NCI-H1092 (cell line): Measurements from ENCODE around the gene RIMS1.
"Not testable (repeated sequence)": the region's sequence is repeated elsewhere in the genome, so short reads cannot be mapped to it uniquely, and the experiment has no call there.

ENCODE experiments used
- DNase-seq: peaks from one replicate; lab custom pipeline; 2025; lab: John Stamatoyannopoulos, UW

RIMS1 gene

DNA sequence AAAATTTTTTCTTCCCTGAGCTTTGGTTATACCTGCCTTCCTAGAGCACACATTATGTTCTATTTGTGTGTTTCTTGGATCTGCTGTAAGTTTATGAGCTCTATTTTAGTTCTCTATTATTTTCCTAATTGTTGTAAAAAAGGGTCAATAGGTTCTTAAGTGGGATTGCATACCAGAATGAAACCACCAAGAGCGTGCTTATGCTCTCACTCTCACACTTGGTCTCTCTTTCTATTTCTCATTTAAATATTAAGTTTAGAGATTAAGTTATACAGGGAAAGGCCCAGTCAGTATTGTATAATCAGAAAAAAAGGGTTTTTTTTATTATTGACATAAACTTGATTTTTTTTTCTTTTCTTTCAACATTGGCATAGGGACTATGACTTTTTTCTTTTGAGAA lies 96.8 kb downstream of the RIMS1 start:
- DNase-seq = no peak

DNA sequence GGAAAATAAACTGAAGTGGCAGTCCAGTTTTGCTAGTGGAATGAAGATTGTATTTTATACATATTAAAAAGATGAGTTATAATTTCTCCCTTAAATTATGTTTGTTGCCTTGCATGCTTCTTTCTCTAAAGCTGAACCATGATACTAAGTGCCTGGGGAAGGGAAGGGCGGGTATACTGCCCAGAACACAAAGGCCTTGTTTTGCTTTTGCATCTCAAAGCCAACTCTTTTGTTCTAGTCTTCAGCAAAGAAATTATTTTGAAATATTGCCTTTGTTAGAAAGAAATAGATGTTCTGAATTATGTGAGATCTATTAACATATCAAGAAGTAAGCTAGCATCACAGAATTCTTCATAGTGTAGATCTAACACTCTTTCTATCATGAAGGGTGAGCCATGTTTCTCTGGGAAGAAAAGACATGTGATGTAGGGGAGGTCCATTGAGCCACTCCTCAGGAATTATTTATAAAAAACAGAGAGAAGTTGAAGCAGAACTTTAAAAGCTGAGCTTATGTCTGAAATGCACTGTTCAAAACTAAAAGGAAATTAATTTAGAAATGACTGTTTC lies 108.4 kb downstream of the RIMS1 start:
- DNase-seq = no peak

DNA sequence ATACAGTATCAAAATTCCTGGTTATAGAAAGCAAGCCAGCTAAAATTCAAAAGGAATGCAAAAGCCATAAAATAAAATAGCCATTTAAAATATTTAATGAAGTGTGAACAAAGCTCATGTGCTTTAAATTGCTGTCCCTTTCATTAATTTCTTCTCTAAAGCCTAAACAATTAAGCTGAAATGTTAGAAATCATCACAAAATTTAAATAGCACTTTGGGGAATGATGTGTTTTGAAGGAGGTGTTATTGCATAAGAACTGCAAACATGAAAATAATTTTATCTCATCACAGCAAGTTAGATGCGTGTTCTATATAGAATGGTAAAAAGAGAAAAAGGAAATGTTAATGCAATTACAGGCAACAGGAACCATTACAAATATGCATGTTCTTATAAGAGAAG lies 111.0 kb downstream of the RIMS1 start:
- no peak for DNase-seq

DNA sequence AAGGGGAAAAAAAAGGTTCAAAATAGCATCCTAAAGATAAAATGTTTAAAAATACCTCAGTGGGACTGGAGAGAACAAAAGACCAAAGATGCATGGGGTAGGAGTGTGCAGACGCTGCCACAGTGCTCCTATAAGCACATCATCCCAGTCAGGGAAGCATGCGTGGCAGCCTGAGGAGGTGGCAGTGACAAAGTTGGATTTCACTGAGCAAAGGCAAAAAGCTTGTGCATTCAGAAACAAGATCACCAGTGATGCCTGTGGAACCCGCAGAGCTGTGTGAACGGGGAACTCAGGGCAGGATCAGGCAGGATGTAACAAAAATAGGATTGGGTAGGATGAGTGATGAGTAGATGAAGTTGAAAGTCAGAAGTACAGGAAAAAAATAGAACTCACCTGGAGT lies 116.1 kb downstream of the RIMS1 start:
- no peak for DNase-seq

DNA sequence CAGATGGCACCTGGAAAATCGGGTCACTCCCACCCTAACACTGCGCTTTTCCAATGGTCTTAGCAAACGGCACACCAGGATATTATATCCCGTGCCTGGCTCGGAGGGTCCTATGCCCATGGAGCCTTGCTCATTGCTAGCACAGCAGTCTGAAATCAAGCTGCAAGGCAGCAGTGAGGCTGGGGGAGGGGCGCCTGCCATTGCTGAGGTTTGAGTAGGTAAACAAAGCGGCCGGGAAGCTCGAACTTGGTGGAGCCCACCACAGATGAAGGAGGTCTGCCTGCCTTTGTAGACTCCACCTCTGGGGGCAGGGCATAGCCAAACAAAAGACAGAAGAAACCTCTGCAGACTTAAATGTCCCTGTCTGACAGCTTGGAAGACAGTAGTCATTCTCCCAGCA lies 120.2 kb downstream of the RIMS1 start:
- DNase-seq = not testable (repeated sequence)

DNA sequence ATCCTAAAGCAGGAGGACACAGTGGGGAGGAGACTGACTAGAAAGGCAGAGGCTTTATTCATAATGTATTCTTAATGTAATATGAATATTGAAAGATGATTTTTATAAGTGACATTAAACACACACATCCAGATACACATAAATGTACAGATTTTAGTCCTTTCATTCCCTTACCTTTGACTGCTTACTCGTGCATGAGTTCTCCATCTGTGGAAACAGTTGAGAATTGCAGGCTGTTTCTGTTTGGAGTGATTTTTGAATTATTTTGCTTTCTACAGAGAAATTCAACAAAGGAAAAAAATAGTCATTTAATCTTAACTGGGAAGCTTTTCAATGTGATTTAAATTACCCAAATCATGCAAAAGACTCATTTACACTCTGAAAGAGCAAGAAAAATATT lies 136.5 kb downstream of the RIMS1 start:
- DNase-seq = no peak

DNA sequence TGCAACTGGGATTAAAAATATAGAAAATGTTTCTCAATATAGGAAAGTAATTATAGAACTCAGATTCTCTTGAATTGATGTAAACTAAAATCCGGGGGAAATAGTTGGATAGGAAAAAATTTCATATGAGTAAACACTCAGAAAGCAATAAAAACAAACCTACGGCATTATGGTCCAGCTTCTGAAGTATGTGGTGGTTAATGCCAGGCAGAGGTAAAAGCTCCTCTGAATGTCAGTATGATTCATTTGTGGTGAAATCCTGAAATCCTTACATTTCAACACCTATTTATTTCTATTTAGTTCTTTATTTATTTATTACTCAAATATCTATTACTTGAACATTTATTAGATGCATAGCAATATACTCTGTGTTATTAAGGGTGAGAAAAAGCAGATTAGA lies 145.1 kb downstream of the RIMS1 start:
- no peak for DNase-seq

DNA sequence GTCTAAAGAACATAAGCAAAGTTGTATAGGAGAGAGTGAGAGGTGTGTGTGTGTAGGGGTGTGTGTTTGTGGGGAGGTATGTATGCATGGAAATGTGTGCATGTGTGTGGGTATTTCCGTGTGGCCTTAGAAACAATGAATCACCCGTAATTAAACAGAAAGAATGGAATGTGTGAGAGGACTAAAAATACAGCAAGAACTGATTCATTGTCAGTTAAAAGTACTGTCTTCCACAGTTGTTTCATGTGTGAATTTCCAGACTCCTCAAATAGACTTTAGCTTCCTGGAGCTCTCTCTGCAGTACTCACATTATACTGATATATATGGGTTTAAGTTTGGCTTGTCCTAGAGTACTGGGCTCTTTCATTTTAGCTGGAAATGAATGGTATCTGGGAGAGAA lies 145.7 kb downstream of the RIMS1 start:
- DNase-seq = no peak

DNA sequence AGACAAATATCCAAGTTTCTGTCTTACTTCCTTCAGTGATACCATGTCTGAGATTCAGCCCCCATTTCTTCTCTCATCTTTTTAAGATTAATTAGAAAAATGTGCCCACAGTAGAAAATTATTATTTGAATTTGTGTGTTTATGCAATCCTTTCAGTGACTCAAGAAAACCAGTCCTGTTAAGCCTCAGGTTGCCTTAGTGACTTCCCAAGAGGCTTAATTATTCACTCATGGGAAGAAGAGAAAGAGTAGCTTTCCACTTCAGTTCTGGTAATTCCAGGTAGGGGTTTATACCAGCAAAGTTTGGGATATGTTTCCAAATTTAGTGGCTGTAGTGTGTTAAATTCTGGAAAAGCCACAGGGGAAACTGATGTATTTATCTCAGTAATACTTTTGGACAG lies 149.1 kb downstream of the RIMS1 start:
- no peak for DNase-seq

DNA sequence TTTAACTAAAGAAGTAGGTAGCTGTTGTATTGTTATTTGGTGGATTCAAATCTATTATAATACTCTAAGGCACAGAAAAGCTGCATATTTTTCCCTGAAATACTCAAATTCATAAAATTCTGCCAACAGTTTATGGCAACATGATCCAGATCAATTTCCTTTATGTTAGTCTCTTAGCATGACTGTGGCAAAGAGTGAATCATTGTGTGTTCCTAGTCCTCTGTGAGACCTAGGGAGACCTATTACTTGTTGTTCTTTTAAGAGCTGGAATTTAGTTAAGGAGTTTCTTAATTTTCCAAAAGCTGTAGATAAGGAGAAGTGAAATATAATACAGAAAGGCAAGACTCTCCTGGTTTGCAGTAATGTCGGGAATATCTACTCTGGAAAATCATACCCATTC lies 149.6 kb downstream of the RIMS1 start:
- DNase-seq = no peak

DNA sequence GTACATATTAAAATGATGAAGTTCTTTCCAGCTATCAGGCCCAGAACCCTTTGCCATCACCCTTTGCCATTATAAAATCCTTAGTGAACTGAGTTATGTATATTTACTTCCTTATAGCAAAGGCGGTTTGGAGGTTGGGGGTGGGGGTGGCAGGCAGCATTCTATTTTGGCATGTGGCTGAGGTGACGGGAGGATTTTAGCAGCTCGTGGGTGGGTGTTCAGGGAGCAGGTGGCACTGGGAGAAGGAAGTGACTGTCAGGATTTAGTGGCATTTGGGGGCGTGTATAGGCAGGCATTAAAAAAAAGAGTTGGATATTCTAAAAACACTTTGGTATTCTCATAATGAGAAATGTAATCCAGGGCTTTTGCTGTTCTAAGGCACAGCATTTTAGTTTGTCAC lies 150.7 kb downstream of the RIMS1 start:
- no peak for DNase-seq

DNA sequence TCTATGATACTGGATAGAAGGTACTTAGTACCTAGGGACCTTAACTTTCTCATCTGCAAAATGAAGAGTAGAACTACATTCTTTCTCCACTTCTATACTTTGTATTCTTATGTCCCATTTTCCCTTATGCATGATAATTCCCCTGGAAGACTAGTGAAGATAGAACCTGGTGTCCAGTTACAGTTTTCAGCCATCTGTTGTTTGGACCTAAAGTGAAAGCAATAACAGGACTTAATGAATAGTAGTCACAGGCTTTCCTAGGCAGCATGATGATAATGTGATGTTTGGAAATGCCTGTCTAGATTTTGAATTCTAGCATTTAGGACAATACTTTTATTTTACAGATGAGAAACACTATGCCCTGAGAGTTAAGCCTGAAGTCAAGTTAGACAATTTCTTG lies 153.8 kb downstream of the RIMS1 start:
- DNase-seq = no peak

DNA sequence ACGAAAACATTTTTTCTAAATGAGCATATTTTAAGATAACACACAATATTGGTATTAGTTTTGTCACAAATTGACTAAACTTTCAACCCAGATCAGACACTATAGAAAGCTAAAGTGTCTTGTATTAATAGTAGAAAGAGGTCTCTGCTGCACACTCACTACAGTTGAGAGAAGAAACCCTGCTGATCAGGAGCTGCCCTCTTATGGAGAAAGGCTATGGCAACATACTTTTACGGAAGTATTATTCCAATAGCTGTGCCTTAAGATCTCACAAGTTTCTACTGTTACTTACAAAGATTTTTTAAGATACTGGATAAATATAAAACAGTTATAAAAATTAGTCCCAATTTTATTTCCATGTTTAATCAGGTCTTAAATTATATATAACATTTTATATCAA lies 155.7 kb downstream of the RIMS1 start:
- no peak for DNase-seq

DNA sequence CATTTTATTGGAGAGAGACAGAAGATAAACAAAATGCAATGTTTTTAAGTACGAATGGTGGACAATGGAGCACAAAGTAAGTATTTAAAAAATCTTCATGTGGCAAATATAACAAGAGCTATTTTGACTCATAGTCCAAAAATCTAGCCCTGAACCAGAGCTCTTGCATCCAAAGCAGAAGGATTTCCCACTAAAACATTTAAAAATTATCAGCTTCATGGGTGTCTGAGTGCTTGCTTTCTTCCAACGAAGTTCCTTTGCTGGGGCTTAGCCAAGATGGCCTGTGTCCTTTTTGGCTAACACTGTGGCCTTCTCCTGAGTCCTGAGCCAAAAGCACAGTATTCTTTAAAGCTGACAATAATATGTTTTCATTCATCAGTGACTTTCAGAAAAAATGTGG lies 161.7 kb downstream of the RIMS1 start:
- DNase-seq = no peak

DNA sequence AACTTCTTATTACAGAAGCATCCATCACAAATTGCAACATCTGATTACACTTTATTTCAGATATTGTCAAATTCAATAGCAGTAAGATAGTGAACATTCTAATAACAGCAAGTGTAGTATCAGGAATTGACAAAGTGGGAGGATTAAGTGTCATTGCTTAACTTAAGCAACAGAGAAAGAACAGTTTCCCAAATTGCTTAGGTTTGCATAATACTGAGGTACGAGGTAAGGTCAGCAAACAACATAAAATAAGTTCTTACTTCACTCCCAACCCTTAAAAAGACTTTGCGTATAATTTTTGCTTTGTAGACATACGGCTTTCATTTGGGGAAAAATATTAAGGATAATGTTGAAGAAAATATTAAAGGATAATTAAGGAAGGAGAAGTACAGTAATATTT lies 163.0 kb downstream of the RIMS1 start:
- DNase-seq = no peak

DNA sequence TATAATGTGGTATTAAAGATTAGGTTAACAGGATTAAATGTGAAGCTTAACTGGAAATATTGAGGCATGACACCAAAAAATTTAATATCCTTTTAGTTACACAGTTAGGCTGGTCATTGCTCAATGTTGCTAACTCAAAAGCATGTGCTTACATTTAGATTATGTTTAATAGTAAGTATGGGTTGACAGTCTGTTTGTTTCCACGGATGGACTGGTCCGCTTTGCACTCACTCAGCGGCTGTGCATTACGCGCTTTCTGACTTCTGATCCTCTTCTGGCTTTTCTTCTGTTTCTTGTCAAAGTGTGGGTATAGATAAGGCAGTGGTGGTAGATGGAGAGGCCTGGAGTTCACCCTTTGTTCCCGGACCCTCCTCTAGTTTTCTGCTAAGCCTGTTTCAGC lies 174.9 kb downstream of the RIMS1 start:
- no peak for DNase-seq

DNA sequence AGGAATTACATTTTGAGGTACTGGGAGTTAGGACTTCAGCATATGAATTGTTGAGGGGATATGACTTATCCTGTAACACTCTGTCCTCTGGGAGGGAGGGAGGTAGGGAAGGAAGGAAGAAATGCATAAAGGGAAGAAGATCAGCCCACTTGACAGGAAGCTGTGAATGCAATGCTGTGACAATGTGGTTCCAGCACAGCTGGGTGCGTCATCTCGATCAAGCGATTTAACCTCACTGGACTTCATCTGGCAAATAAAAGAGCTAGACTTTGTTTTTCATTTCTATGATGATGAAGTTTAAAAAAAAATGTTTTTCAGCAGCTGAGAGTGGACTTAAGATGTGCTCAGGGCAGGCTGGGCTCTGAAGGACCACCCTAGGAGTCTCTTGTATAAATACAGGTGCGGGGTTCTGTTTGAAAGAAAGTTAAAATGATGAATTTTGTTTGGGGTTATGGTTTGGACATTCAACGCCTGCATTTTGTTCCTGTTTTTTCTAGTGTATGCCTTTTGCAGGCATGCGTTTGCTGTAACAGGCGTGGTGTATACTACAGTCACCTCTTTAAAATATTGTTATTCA lies 178.1 kb downstream of the RIMS1 start:
- no peak for DNase-seq

DNA sequence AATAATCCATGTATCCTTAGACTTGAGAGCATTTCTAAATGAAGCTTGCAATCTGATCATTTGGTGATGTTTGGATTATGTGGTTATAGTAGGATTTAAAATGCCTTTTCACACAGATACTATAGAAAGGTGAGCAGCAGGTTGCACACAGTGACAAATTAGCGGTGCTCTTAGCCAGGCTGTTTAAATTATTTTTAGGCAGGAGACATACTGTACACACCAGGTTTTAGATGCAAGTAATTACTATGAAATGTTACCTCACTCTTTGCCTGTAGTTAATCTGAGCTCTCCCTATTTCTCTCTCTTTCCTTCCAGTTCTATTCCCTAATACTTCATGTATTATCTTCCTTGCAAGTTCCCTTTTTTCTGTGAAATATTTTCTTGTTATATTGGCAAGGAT lies 191.7 kb downstream of the RIMS1 start:
- DNase-seq = no peak

DNA sequence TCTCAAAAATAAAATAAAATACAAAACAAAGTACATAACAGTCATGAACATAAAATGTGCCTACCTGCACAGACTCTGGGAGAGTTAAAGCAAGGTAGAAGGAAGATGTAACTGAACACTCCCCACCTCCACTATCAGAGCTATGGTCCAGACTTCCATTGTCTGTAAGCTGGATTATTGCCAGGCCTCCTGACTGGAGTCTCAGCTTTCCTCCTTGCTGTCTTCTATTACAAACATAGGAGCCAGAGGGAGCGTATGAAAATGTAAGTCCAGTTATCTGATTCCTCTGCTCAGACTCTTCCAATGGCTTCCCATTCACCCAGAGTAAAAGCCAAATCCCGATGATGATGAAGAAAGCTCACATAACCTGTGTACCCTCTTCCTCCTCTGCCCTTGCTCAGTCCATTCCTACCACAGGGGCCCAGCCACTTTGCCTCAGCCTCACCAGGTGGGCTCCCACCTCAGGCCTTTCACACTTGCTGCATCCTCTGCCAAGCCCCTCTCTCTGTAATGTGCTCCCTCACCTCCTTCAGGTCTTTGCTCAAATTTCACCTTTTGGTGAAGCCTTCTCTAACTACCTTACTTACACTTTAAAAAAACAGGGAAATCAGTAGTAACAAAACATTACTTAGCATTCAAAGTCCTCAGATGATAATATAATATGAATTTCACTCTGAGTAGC lies 194.1 kb downstream of the RIMS1 start:
- DNase-seq = no peak

DNA sequence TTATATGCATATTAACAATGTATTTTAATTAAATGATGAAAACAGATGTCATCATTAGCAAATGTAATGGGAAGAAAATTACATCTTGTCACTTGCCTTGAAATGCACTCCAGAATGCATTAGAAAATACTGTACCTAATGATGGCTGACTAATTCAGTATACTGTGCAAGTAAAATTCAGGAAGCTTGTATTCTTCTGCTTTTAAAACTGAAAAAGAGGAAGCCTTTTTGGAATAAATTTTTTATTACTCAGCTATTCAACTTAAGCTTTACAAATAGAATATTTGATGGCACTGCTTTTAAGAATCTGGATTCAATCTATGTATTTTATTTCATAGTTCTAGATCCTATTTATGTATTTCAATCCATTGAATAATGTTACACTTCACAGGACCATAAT lies 195.5 kb downstream of the RIMS1 start:
- DNase-seq = no peak

DNA sequence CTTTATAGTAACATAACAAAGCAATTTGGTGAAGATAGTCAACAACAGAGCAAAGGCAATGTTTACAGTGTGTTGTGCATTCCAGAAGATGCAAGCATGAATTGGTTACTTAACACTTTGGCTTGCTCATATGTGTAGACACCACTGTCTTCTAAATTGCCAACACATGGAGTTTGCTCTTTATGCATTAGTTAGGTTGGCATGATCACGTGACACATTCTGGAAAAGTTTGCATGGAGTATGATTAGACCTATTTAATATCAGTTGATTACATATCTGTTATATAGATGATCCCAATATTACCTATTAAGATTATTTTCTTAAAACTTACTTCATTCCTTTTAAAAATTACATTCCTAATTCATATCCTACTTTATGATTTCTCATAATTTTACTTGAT lies 197.6 kb downstream of the RIMS1 start:
- no peak for DNase-seq

DNA sequence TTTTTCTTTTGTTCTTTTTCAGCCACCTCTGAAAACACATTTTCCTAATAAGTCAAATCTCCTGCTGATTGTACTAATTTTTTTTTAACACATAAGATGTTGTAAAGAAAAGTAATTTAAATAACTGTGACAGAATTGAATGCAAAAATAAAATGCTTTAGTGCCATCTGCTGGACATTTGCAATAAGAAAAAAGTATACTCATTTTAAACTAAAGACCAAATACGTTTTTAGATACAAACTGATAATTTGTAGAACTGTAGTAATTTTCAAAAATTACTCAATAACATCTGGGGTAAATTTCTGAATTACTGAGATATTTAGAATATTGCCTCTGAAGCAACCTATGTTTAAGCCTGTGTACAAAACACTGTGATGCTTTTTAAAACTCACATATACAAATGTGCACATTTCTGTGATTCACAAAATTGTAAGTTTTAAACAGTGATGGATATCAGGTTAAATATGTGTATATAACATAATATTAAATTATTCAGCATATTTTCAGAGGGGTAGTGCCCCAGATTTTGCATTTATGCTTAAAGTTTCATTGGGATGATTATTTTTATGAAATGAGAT lies 198.7 kb downstream of the RIMS1 start:
- no peak for DNase-seq

DNA sequence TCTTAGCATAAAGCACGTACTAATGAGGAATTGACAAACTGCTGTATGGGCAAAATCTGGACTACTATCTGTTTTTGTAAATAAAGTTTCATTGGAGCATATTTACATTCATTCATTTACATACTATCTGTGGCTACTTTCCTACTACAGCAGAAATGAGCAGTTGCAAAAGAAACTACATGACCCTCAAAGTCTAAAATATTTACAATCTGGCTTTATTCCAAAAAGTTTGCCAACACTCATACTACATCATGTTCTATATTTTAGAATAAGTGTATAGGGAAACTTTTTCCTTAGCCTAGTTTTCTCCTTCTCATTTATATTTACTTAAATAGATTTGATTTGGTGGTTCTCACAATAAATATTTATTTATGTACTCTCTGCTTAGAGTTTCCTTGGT lies 208.2 kb downstream of the RIMS1 start:
- DNase-seq = no peak

DNA sequence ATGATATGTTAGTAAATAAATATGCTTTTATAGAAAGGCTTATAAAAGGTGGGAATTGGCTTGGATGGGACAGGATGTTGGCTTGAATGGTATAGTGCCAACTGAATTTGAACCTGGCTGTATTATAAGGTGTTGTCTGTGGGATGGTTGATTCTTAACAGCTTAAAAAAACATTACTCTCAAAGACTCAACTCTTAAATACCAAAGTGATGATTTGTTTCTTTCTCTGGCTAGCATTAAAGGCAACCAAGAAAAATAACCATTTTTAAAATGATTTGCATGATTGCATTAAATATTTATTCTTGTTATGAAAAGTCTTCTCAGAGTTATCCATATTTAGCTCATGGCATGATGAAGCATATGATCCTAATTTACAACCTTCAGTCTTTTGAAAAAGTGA lies 216.2 kb downstream of the RIMS1 start:
- no peak for DNase-seq
